GM21367 (cell line): ENCODE measurements around the gene SLC6A6.

Experiments
- ATAC-seq: cut with Tn5 transposase; IDR thresholded peaks from one replicate; pipeline ENCODE4 v1.9.1; 2021; ENCODE audit not compliant: unreplicated experiment

Gene SLC6A6

DNA sequence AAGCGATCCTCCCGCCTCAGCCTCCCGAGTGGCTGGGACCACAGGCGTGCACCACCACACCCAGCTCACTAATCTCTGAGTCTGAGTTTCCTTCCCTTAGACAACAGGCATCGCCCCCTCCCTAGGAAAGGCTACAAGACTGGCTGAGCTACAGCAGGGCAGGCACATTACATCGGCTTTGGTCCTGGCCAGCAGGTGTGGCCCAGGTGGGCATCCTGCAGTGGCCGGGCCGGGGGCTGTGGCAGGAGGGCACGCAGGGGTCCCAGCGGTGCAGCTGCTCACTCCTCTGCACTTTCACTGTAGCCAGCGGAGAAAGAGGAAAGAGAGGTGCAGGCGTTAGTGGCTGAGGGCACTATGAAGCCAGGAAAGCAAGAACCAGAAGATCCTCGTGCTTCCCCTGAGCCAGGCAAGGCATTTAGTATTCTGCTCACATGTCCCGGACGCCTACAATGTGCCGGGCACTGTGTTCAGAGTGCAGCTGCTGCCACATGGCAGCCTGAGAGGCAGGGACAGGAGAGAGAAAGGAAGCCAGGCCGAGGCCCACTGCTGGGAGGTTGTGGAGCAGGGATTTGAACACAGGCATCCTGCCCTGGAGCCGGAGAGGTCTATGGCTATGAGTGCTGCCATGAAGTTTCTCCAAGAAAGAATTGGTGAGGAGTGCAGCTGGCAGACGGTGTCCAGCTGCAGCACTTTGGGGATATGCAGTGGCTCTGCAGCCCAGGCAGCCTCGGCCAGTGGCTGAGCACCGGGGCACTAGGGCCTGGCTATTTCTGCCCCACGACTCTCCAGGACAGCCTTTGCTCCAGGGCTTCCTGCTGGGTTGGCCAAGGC, 115.4 kb downstream of the SLC6A6 start:
- ATAC-seq = no peak

DNA sequence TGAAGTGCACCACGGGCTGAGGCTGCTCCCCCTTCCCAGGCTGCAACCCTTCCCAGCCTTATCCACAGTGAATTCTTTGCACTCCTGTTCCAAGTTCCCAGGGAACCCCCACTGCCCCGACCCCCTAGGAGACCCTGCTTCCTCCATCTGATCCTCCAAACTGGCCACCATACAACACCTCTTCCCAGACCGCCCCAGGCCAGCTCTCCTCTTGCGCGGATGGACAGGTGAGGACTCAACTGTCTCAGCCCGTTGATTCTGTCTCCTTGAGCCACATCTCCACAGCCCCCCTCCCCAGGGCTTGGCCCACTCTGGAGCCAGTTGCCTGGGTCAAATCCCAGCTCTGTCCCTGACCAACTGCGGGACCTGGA, 116.0 kb downstream of the SLC6A6 start:
- ATAC-seq = no peak

DNA sequence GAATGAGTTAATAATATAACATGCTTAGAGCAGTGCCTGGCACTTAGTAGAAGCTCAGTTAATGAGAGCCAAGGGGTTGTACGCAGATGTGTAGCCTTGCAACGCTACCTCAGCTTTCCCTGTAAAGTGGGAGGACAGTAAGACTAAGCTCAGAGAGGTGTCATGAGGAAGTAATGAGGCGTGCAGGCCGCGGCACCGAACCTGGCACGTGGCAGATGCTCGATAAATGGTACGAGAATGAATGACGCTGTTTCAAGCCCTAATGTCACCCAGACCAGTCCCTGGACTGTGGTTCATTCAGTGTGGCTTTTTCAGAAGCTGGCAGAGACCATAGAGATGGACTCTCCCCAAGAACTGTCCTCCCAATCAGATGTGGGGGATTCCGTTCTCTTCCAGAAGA, 116.5 kb downstream of the SLC6A6 start:
- ATAC-seq = no peak

DNA sequence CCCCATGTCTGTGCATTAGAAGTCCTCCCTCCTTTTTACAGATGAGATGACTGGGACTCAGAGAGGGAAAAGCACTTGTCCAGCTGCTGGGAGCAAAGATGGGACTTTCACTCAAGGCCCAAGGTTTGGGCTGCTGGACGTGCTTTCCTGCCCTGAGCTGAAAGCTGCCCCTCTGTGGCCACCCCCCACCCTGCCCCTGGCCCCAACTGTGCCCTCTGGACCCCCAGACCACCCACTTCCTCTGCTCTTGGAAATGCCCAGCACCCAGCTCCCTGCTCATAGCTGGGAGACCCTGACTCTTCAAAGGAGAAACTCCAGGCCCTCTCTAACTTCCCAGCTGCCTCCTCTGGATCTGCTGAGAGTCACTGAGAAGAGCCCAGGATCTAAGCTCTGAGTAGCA, 117.0 kb downstream of the SLC6A6 start:
- ATAC-seq = no peak

DNA sequence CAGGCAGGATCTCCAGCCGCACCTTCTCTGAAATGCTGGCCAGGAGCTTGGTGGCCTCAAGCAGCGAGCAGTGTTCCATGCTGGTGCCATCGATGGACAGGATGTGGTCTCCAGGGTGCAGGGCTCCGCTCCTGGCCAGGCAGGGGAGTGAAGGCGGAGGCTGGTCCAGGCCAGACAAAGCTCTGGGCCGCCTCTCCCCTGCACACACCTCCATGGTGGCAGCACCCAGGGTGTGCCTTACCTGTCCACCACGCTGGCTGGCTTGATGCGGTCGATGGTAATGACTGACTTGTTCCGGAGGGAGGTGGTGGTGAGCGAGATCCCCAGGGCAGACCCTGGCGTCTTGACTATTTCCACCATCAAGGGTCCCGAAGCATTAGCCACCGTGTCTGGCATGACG, 117.7 kb downstream of the SLC6A6 start:
- no peak for ATAC-seq

DNA sequence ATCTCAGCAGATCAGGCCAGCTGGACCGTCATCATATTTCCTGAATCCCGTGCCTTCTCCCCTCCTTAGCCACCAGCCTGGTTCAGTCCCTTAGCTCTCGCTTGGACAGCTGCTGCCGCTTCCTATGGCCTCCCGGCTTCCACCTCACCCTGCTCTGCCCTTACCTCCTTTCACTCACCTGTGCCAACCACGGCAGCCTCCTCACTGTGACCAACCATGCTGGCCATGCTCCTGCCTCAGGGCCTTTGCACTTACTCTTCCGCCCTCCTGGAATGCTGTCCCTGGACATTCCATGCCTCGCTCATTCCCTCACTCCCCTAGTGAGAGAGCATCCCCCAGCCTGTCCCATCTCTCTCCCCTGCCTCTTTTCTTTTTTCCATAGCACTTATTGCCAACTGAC, 118.6 kb downstream of the SLC6A6 start:
- ATAC-seq = no peak

DNA sequence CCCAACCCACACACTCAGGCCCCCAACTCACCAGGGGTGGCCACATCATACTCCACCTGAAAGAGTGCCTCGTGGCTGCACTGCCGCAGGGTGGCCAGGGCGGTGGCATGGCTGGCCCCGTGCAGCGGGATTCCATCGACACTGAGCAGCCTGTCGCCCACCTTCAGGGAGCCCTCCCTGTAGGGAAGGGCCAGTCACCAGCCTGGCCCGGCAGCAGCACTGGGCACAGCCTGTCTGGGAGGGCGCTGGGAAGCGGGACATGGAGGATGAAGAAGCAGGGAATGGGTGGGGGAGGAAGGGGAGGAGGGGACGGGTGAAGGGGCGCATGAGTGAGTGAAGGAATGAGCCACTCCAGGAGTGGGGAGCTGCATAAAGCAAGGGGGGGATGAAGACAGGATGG, 119.2 kb downstream of the SLC6A6 start:
- no peak for ATAC-seq

DNA sequence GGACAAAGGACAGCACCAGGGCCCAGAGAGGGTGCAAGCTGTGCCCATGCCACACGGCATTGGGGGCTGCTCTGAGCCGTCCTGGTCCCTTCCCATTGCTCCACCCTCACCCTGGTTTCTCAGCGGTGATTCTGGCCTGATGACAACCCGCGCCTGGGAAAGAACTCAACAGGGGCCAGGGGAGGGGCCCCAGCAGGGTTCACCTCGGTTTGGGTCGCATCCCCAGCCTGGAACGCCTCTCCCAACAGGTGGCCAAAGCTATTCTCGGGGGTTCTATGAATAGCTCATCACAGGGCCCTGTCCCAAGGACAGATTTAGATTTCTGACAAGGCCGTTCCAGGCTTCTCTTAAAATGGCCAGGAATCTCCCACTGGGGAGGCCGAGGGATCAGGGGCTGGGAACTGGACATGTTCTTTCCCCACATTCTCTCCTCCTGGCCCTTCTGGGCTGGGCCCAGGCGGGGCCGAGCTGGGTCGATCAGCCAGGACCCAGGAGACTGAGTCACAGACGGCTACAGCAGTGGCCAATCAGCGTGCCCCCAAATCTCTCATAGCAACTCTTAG, 119.8 kb downstream of the SLC6A6 start:
- no peak for ATAC-seq

DNA sequence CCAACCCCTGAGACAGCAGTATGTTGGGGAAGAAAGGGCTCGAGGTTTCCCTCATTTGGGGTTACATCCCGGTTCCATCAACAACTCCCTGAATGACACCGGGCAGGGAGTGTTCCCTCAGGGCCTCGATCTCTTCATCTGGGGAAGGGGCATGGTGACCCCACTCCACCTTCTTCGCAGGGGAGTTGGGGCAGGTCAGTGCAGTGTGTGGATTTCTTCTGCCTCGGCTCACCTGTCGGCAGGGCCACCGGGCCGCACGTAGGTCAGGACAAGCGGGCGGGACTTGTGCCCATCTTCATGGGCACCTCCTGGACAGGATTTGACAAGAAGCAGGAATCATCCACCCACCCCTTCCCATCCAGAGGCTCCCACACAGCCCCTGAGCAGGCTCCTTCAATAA, 120.4 kb downstream of the SLC6A6 start:
- no peak for ATAC-seq

DNA sequence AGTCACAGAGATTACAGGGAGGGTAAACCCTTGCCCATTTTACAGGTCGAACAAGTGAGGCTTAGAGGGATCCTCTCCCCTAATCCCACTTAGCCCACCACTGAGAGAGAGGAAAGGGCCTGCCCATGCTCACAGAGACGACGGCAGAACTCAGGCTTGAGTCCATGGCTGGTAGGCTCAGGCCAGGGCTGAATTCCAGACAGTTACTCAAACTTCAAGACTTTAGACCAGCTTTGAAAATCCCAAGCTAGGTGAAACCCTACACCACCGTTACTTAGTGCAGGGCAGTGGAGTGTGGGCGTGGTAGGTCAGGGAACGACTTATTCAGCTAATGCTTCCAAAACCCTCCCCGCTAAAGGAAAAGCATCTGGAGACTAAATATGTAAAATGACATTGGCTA, 121.4 kb downstream of the SLC6A6 start:
- no peak for ATAC-seq

DNA sequence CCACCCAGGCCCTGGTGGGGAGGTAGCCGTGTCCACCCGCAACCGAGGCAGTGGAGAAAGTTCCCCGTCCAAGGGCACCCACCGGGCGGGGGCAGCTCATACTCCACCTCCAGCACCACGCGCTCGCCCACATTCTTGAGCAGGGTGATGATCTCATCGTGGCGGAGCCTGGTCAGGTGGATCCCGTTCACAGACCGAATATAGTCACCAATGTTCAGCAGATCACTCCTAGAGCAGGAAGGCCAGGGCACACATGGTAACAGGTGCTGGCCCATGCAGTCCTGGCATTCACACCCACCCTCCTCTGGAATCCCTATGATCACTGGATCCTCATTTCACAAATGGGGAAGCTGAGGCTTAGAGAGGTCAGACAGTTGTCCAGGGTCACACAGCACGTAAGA, 121.9 kb downstream of the SLC6A6 start:
- no peak for ATAC-seq

DNA sequence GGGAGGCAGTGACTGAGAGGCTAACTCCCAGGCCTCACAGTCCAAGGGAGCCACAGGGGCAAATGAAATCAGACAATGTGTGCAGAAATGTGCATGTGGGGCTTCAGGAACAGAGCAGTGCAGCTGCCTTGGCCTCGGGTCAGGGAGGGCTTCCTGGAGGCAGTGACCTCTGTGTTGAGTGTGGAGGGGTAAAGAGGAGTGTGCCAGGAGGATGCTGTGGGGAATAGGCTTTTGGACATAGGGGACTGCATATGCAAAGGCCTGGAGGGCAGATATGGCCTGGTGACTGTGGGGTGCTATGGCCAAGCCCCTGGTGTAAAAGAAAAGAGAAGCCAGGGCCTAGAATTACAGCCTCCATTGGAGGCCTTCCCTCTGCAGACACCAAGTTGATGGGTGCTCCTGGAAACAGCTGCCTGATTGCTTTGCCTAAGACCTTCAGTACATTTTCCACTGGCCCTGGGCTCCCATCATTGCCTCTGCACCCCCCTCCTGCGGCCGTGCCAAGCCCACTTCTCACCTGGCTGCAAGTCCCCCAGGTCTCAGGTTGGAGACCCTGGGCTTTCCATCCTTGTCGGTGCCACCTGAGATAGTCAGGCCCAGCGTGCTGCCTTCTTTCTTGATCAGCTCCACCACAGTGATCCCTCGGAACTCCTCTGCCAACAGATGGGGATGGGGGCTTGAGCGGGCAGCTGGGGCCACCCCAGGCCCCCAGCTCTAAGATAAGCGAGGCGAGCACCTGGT, 122.7 kb downstream of the SLC6A6 start:
- ATAC-seq = no peak

DNA sequence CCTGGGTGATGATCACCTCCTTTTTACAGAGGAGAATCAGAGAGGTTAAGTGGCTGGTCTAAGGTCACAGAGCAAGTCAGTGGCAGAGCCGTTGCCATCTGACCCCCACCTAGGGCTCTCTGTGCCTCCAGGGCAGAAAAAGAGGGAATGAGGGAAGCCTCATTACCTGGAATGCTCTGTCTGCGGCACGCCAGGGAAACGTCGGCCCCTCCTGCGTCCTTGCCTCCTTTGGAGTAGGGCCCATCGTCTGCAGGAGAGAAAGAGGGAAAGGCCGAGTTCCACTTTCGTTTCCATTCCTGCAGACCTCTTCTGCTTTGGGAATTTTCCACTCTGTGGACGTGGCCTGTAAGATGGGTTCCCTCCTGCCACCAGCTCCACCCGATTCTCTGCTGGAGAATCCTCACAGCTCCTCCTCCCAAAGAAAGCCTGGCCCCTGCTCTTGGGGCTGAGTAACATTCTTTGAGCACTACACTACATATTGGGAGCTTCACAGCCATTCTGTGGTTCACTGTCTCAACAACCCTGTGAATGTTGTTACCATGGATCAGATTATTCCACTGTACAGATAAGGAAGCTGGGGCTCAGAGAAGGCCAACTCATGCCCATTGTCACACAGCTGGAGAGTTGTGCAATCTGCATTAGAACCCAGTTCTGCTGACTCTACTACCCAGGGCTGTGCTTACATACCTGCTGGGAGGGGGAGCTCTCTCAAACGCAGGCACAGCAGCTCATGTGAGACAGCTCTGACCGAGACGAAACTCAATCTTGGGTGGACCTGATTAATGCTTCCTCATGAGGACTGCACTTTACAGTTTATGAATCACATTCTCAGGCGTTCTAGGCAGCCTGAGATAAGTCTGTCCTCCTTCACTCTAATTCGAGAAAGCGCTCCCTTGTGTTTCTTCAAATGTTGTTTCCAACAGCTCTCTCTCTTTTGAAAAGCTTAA, 123.6 kb downstream of the SLC6A6 start:
- ATAC-seq = no peak

DNA sequence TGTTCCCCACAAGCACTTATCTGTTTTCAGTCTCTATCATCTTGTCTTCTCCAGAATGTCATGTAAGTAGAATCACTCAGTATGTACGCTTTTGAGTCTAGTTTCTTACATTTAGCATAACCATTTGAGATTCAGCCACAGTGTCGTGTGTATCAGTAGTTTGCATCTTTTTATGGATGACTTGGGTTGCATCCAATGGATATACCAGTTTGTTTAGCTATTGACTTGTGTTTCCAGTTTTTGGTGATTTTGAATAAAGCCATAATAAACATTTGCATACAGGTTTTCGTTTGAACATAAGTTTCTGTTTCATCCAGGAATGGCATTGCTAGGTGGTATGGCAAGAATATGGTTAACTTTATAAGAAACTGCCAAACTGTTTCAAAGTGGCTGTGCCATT, 125.7 kb downstream of the SLC6A6 start:
- ATAC-seq = no peak

DNA sequence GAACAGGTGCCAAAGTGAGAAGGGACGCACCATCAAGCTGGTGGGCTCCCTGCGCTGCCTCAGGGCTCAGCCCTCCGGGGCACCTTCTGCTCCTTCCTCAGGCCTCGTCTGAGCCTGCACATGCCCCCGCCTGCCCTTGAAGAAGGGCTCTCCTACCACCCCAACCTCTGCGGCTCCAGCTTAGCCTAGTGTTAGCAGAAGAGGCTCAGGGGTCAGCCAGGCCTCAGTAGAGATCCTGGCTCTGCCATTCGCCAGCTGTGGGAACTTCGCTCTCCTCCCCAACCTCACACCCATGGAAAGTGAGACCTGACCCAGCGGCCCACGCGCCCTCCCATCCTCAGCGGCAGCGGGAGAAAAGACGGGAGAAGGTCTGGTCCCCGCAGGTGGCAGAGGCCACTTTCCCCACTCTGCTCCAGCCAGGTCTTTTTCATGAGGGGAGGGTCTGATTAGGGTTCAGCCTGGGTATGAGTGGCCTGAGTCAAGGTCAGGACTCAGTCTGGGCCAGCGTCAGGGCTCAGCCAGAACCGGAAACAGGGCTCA, 129.5 kb downstream of the SLC6A6 start:
- no peak for ATAC-seq

DNA sequence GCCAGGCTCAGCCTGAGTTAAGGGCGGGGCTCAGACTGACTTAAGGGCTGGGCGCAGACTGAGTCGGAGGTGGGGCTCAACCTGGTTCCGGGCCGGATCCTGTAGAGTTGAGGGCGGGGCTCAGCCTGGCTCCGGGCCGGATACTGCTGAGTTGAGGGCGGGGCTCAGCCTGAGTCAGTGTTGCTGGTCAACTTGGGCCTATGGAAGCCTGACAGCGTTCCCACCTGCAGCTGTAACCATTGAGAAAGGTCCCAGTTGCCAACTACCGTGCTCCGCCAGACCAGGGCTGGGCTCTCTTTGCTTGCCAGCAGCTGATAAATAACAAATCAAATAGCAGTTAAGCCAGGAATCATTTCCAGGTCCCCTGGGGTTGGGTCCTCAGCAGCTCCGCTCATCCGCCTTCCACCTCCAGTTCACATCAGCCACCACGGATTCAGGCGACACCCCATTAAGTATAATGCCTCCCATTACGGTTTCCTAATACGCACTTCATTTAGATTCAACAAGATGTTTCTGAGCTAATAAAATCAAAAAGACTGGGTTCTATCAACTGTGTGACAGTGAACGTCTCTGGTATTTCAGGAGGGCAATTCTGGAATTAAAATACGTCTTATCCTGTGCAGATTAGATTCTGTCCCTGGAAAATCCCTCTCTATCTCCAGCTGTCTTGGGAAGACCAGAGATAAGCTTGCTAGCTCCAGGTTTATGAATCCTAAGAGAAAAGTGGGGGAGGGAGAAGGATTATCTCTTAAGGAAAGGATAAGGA, 130.5 kb downstream of the SLC6A6 start:
- no peak for ATAC-seq

DNA sequence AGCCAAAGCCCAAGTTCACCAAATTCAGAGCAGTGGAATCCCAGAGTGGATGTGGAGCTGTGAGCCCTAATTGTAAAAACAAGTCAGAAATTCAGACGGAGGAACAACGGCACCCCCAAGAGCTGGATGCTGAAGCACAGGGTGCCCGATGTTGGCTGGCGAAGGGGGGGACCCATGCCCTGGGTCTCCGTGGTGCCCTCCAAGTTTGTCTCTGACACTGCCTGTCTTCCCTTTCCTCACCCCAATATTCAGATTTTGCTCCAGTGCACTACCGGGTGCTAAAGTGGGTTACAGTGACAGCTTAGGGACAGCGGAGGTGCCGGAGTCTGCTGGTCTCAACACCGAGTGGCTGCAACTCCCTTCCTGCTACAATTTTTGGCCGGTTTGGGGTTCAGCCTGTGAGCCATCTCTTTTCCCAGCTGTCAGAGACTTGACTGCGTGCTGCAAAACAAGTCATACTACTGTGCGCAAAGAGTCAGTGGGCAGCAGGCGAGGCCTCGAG, 131.1 kb downstream of the SLC6A6 start:
- ATAC-seq = no peak

DNA sequence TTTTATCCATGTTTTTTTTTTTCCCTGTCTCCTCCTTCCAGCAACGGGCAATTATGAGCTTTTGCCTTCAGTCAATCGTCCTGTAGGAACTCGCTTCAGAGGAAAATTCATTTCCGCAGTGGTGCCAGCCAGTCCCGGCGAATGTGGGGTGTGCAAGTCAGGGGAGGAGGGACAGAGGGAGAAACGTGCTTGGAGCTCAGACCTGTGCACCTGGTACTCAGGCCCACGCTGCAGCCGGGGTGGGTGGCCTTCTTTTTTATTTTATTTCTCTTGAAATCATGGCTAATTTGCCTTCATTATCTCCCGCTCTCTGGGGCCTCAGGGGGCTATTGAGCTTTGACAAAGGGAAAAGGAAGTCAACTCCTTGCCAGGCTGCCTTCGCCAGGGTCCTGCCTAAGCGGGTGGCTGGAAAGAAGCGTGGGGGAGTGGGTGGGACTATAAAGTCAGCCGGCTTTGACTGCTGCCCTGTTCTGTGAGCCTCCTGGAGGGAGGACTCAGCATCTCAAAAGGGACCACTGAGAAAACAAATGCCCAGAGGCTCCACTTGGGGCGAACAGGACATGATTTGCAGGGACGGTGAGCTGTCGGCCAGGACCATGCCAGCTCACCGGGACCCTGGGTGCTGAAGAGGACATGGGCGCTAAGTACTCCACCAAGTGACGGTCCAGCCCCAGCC, 132.2 kb downstream of the SLC6A6 start:
- ATAC-seq = no peak

DNA sequence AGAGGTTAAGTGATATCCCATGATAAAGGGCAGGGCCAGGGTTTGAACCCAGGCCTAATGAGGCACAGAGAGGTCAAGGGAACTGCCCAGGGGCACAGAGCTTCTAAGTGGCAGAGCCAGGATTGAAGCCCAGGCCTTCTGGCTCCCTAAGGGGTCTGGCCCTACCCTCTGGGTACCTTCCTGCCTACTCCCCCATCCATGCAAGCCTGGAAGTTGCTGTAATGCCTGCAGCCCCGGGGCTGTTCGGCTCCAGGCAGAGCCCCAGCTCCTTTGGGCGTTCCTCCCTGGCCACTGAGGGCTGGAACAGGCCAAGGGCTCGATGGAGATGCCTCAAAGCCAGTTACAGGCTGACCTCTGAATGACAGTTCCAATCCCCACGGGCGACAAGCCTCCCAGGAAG, 133.2 kb downstream of the SLC6A6 start:
- no peak for ATAC-seq
